Measurements from ENCODE around the gene ABCD1. TPM values are rescaled to one million over a fixed set of nuclear protein-coding genes. Genes with fewer than 3 reads are reported as not detected.

Gene ABCD1
- total and polyA plus RNA-seq, 10 of the 15 experiments (the other 5 are each of a cell fraction or from before 2014, with no cell fraction given): 0.13 to 6.5 (median 1.4) TPM

DNA sequence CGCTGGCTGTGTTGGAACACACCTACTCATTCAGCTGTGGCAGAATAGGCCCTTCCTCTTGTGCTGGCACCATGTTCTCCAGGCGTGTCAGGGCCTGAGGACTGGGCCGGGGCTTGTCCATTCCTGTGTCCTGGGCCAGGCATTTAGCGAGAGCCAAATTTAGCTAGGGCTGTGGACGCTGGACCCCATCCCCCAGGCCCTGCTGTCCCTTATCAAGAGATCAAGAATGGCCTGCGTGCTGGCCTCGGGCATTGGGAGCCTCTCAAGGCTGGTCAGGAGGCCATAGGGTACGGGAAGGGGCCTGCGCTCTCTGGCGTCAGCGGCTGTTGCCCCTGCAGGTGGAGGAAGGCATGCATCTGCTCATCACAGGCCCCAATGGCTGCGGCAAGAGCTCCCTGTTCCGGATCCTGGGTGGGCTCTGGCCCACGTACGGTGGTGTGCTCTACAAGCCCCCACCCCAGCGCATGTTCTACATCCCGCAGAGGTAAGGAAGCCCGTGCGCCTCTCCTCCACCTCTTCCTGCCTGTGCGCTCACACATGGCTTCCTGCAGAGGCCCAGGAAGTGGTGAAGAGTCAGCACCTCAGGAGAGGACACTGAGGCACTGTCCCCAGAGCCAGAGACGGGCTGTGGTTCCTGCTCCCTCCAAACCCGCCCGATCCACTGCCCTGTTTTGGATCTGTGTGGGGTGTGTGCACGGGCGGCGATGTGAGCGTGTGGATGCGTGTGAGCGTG lies 15.3 kb downstream of the ABCD1 start:
- FAIRE-seq (no peak), ATAC-seq (no peak), DNase-seq (ENCODE audit: low read depth, low spot score) (no peak)
- in situ Hi-C loops (cut with MboI): loop anchor here (10.0 kb wide), 2 partner anchors 45 to 65 kb away; partner anchors contain the start of genes PNCK and SRPK3
- Histone ChIP-seq H3K27ac (ENCODE audit: control insufficient read depth, insufficient read depth) (no peak overlapping the region), H3K27me3 (replicated peaks in 1 of 2; ENCODE audit: control insufficient read depth in 2 of 2, insufficient read depth in 2 of 2, low read length in 1 of 2) (no peaks in the 10 kb centered on the region; a peak in 1 of 4 replicates), H3K9ac (ENCODE audit: control insufficient read depth, insufficient read depth, low read length) (no peak overlapping the region), H3K4me2 (ENCODE audit: control insufficient read depth, insufficient read depth) (no peak overlapping the region), H2AFZ (ENCODE audit: control insufficient read depth, low read depth, low read length) (no peak overlapping the region), H3K4me1 (ENCODE audit: control insufficient read depth, insufficient read depth, low read length) (no peaks in the 10 kb centered on the region), H4K20me1 (ENCODE audit: control insufficient read depth, insufficient read depth) (no peaks in the 10 kb centered on the region), H3K36me3 (ENCODE audit: control insufficient read depth in 2 of 2, insufficient read depth in 2 of 2, low read length in 1 of 2) (no peaks in the 10 kb centered on the region), H3K79me2 (ENCODE audit: control insufficient read depth, insufficient read depth, low read length) (no peaks in the 10 kb centered on the region), H3K9me3 (replicated peaks; ENCODE audit: control insufficient read depth, insufficient read depth, low read length) (no peaks in the 10 kb centered on the region; the same call in 2 of the 3 replicates), H3K4me3 (no peak overlapping the region)
- ChIA-PET SMC1A (ENCODE audit: uncharacterized antibody, unreplicated experiment) (no interaction called here), CTCF (no interaction called here), RAD21 (ENCODE audit: unreplicated experiment) (no interaction called here), POLR2A (no interaction called here)
- no TSS peak for BruUV-seq (replicated peaks)
- WGBS (ENCODE audit: insufficient coverage, insufficient replicate concordance, low lambda C conversion rate, missing lambda C conversion rate): 46% methylated on average over 28 of the region's 29 CpGs
- intact Hi-C loops (cut with micrococcal nuclease; ENCODE audit: unreplicated experiment): no loop called here
- no peak for TF ChIP-seq SRF (IDR thresholded peaks at IDR 0.05; ENCODE audit: low read depth in 2 of 2, low read length in 2 of 2)
- no peak for TF ChIP-seq BHLHE40 (IDR thresholded peaks at IDR 0.05; ENCODE audit: borderline replicate concordance in 1 of 2, low read depth in 2 of 2, low read length in 1 of 2)
- TF ChIP-seq, protein P1, sequence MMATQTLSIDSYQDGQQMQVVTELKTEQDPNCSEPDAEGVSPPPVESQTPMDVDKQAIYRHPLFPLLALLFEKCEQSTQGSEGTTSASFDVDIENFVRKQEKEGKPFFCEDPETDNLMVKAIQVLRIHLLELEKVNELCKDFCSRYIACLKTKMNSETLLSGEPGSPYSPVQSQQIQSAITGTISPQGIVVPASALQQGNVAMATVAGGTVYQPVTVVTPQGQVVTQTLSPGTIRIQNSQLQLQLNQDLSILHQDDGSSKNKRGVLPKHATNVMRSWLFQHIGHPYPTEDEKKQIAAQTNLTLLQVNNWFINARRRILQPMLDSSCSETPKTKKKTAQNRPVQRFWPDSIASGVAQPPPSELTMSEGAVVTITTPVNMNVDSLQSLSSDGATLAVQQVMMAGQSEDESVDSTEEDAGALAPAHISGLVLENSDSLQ (IDR thresholded peaks at IDR 0.05): no peak
- TF ChIP-seq NFYA (IDR thresholded peaks at IDR 0.05; ENCODE audit: borderline replicate concordance, low read depth, low read length): no peak
- TF ChIP-seq, protein P2, sequence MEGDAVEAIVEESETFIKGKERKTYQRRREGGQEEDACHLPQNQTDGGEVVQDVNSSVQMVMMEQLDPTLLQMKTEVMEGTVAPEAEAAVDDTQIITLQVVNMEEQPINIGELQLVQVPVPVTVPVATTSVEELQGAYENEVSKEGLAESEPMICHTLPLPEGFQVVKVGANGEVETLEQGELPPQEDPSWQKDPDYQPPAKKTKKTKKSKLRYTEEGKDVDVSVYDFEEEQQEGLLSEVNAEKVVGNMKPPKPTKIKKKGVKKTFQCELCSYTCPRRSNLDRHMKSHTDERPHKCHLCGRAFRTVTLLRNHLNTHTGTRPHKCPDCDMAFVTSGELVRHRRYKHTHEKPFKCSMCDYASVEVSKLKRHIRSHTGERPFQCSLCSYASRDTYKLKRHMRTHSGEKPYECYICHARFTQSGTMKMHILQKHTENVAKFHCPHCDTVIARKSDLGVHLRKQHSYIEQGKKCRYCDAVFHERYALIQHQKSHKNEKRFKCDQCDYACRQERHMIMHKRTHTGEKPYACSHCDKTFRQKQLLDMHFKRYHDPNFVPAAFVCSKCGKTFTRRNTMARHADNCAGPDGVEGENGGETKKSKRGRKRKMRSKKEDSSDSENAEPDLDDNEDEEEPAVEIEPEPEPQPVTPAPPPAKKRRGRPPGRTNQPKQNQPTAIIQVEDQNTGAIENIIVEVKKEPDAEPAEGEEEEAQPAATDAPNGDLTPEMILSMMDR (IDR thresholded peaks at IDR 0.05 in 2 of 3, conservative IDR thresholded peaks at IDR 0.05 in 1 of 3; ENCODE audit: control insufficient read depth in 2 of 3, extremely low read depth in 1 of 3, insufficient read depth in 1 of 3, low read depth in 3 of 3, low read length in 3 of 3): no peak
- TF ChIP-seq ASH2L (IDR thresholded peaks at IDR 0.05; ENCODE audit: borderline replicate concordance, low read depth): no peak
- TF ChIP-seq PML (IDR thresholded peaks at IDR 0.05; ENCODE audit: low read length): no peak
- TF ChIP-seq KAT2A (conservative IDR thresholded peaks at IDR 0.05; ENCODE audit: control insufficient read depth, low read depth, low read length): no peak
- TF ChIP-seq, protein P3, sequence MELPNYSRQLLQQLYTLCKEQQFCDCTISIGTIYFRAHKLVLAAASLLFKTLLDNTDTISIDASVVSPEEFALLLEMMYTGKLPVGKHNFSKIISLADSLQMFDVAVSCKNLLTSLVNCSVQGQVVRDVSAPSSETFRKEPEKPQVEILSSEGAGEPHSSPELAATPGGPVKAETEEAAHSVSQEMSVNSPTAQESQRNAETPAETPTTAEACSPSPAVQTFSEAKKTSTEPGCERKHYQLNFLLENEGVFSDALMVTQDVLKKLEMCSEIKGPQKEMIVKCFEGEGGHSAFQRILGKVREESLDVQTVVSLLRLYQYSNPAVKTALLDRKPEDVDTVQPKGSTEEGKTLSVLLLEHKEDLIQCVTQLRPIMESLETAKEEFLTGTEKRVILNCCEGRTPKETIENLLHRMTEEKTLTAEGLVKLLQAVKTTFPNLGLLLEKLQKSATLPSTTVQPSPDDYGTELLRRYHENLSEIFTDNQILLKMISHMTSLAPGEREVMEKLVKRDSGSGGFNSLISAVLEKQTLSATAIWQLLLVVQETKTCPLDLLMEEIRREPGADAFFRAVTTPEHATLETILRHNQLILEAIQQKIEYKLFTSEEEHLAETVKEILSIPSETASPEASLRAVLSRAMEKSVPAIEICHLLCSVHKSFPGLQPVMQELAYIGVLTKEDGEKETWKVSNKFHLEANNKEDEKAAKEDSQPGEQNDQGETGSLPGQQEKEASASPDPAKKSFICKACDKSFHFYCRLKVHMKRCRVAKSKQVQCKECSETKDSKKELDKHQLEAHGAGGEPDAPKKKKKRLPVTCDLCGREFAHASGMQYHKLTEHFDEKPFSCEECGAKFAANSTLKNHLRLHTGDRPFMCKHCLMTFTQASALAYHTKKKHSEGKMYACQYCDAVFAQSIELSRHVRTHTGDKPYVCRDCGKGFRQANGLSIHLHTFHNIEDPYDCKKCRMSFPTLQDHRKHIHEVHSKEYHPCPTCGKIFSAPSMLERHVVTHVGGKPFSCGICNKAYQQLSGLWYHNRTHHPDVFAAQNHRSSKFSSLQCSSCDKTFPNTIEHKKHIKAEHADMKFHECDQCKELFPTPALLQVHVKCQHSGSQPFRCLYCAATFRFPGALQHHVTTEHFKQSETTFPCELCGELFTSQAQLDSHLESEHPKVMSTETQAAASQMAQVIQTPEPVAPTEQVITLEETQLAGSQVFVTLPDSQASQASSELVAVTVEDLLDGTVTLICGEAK (IDR thresholded peaks at IDR 0.05; ENCODE audit: borderline replicate concordance): no peak
- TF ChIP-seq ZZZ3 (IDR thresholded peaks at IDR 0.05; ENCODE audit: control insufficient read depth, insufficient read length, low read depth): no peak
- TF ChIP-seq MEF2B (IDR thresholded peaks at IDR 0.05; ENCODE audit: partially characterized antibody, poor library complexity, severe bottlenecking): no peak
- TF ChIP-seq STAT3 (IDR thresholded peaks at IDR 0.05; ENCODE audit: low read depth, low read length): no peak
- TF ChIP-seq FOXM1 (IDR thresholded peaks at IDR 0.05; ENCODE audit: low read depth, low read length): no peak
- TF ChIP-seq POLR2AphosphoS5 (IDR thresholded peaks at IDR 0.05; ENCODE audit: low read length): no peak
- TF ChIP-seq ATF7 (IDR thresholded peaks at IDR 0.05; ENCODE audit: low read depth): no peak
- no peak for TF ChIP-seq ZNF274 (IDR thresholded peaks at IDR 0.05; ENCODE audit: insufficient read depth, insufficient read length)
- no peak for TF ChIP-seq SMARCA5 (IDR thresholded peaks at IDR 0.05)
